Mucosa of descending colon (tissue), 3 donors: Measurements from ENCODE around the gene ARHGEF11. TPM values are rescaled to one million over a fixed set of nuclear protein-coding genes. Genes with fewer than 3 reads are reported as not detected.

Experiments
- ATAC-seq: fragments of 200-7000 bp; cut with Tn5 transposase; one replicate; pipeline ENCODE4 v1.9.1; 2020; ENCODE audit warnings: mild to moderate bottlenecking, moderate library complexity
- DNase-seq, 3 donors: peaks; one replicate each; pipeline ENCODE4 v3.0.0-alpha.2; 2020
- H3K36me3 ChIP-seq: fragments of 200-600 bp; one replicate; pipeline ENCODE4 v1.8.0; 2021; ENCODE audit warnings: low read depth, mild to moderate bottlenecking
- H3K4me1 ChIP-seq: fragments of 200-600 bp; one replicate; pipeline ENCODE4 v1.8.0; 2021; ENCODE audit warnings: low read depth, mild to moderate bottlenecking
- H3K4me3 ChIP-seq: fragments of 200-600 bp; one replicate; pipeline ENCODE4 v1.8.0; 2021; ENCODE audit warnings: mild to moderate bottlenecking
- H3K9me3 ChIP-seq: fragments of 200-600 bp; one replicate; pipeline ENCODE4 v1.8.0; 2021; ENCODE audit warnings: mild to moderate bottlenecking
- intact Hi-C, 2 donors: fragments of 100-400 bp; cut with DNase I in 1 of 2; cut with micrococcal nuclease in 1 of 2; formaldehyde crosslinking; loops; one replicate each; pipeline versions ENCODE4 v1.11.0 to v1.11.1; 2022; cut with DNase I, micrococcal nuclease
- total RNA-seq, 3 donors: library from RNA; stranded (reverse); fragmentation: NEBNext Ultra II Directional in 2 of 3; extraction: Animal tissue kit (Norgen Biotek cat#: 25700) in 2 of 3; gene quantifications; one replicate each; pipeline versions ENCODE4 v1.2.1 to v1.2.4, GENCODE V29; 2021 to 2023
- TF ChIP-seq, protein P1 (sequence below): fragments of 200-600 bp; IDR thresholded peaks from one replicate; pipeline ENCODE4 v1.8.0; 2022; ENCODE audit warnings: antibody characterized with exemption, mild to moderate bottlenecking
- donor health status: DM: no; HTN: no; CAD: no; lungs with moderate emphysema.
- donor health status: DM: no; HTN: no; CAD: no.
- donor health status: DM: no; HTN: yes; CAD: no.

The ARHGEF11 gene
- total RNA-seq, 3 donors from 2014 or later: 47.7 to 75.1 (median 60.0) TPM

DNA sequence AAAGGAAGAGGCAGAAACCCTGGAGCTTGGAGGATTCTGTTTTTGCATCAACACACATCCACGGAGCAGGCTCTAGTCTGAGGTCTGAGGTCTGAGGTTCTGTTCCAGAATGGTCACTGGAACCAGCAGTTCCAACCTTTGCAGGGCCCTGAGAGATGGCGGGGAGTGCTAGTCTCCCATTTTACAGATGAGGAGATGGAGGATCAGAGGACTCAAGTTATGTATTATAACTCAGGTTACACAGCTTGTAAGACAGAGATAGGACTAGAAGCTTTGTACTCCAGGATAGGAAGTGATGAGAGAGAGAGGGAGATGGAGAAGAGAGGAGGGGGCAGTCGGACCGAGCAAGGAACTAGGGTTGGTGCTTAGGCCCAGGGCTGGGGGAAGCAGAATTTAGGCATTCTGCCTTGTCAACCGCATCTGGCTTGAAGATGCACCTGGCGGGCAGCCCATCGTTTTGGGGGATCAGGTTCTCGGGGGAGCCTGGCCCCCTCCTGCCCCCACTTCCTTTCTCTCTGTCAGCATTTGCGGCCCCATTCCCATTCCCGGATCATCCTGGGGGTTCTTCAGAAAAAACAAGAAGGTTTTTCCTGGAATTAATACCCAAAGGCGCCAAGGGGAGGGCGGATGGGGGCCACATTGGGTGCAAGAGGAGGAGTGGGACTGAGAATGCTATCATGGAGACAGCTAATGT lies 146.4 kb downstream of the ARHGEF11 start:
- intact Hi-C loops: no loop called here
- H3K36me3 ChIP-seq: no peaks in the 10 kb centered on the region
- DNase-seq (peak in 1 of 3 donors; percentile 29), ATAC-seq (no peak)
- TF ChIP-seq, protein P1, sequence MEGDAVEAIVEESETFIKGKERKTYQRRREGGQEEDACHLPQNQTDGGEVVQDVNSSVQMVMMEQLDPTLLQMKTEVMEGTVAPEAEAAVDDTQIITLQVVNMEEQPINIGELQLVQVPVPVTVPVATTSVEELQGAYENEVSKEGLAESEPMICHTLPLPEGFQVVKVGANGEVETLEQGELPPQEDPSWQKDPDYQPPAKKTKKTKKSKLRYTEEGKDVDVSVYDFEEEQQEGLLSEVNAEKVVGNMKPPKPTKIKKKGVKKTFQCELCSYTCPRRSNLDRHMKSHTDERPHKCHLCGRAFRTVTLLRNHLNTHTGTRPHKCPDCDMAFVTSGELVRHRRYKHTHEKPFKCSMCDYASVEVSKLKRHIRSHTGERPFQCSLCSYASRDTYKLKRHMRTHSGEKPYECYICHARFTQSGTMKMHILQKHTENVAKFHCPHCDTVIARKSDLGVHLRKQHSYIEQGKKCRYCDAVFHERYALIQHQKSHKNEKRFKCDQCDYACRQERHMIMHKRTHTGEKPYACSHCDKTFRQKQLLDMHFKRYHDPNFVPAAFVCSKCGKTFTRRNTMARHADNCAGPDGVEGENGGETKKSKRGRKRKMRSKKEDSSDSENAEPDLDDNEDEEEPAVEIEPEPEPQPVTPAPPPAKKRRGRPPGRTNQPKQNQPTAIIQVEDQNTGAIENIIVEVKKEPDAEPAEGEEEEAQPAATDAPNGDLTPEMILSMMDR: no peak
- no peaks in the 10 kb centered on the region for H3K4me1 ChIP-seq
- no peak overlapping the region for H3K4me3 ChIP-seq
- H3K9me3 ChIP-seq: no peaks in the 10 kb centered on the region

DNA sequence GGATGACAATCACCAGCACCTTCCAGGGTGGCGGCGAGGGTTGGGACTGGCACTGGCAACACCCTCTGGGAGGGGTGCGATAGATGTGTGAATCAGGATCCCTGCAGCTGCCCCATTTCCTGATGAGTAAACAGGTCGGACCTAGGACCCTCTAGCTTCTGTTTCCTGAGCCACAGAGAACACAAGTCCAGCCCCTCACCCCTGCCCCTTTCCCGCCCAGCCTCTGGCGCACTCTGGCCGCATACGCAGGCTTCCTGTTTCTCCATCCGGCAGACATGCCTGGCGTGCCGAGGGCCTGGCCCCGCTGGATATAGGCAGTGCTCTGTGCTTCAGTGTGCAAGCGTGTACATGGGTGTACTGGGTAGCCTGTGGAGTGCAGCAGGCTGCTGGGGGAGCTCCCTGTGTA lies 147.4 kb downstream of the ARHGEF11 start:
- intact Hi-C loops: no loop called here
- H3K36me3 ChIP-seq: no peaks in the 10 kb centered on the region
- peak; percentile 9 for ATAC-seq
- H3K9me3 ChIP-seq: no peaks in the 10 kb centered on the region
- TF ChIP-seq, protein P1: no peak
- H3K4me1 ChIP-seq: no peaks in the 10 kb centered on the region
- no peak overlapping the region for H3K4me3 ChIP-seq
- DNase-seq: peak in 1 of 3 donors; percentile 54

- TF ChIP-seq, protein P1: no peak
- H3K4me1 ChIP-seq: no peaks in the 10 kb centered on the region
- no peaks in the 10 kb centered on the region for H3K36me3 ChIP-seq
- intact Hi-C loops: no loop called here
- DNase-seq (peak in 2 of 3 donors; percentile 4 to 48), ATAC-seq (no peak)
- no peaks in the 10 kb centered on the region for H3K9me3 ChIP-seq
- H3K4me3 ChIP-seq: no peak overlapping the region
These were observed 148.3 kb downstream of the ARHGEF11 start for GRCh38 chr1:156897078-156897825.

DNA sequence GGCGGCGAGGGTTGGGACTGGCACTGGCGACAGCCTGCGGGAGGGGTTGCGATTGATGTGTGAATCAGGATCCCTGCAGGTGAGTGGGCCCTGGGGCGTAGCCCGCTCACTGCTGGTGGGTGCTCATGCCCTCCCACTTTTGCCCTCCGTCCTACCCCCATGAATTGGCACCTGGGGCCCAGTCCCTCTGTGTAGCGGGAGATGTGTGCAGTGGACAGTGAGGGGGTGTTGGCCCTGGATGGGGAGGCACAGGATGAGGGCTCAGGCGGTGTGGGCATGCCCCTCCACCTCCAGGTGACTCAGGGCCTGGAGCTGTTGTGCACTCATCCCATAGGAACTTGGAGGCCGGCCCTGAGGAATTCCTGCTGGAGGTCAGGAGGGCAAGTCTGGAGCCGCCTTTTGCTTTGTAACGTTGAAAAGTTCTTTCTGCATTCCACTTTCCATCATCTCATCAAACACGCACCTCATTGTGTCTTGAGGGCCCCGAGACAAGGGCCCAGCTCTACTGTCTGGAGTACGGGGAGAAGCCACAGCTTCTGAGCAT lies 149.0 kb downstream of the ARHGEF11 start:
- TF ChIP-seq, protein P1: no peak
- ATAC-seq (no peak), DNase-seq (peak in 2 of 3 donors; percentile 17 to 46)
- no peak overlapping the region for H3K4me3 ChIP-seq
- peaks cover 3% of the 10 kb centered on the region for H3K4me1 ChIP-seq
- no peaks in the 10 kb centered on the region for H3K9me3 ChIP-seq
- H3K36me3 ChIP-seq: no peaks in the 10 kb centered on the region
- intact Hi-C loops: no loop called here

GRCh38 chr1:156895927-156896326 lies 149.6 kb downstream of the ARHGEF11 start:
- H3K4me1 ChIP-seq: peaks cover 3% of the 10 kb centered on the region
- DNase-seq: no peak
- no peak for ATAC-seq
- H3K9me3 ChIP-seq: no peaks in the 10 kb centered on the region
- intact Hi-C loops: no loop called here
- TF ChIP-seq, protein P1: no peak
- H3K36me3 ChIP-seq: no peaks in the 10 kb centered on the region
- H3K4me3 ChIP-seq: no peak overlapping the region
